Activated naive CD4-positive, alpha-beta T cell treated with anti-CD3 and anti-CD28 coated beads, Interleukin-2, amount 50 U/mL, for 72 hours (primary cell): ENCODE results near the gene MCTP1. TPM values are rescaled to one million over a fixed set of nuclear protein-coding genes. Genes with fewer than 3 reads are reported as not detected.
A peak's percentile ranks its signal among the peaks of the same experiment; 100 is the strongest.
"Not testable (repeated sequence)": the region's sequence is repeated elsewhere in the genome, so short reads cannot be mapped to it uniquely, and the experiment has no call there.

Source experiments
- ATAC-seq, 2 donors: fragments of 150-1000 bp; cut with Tn5 transposase; 2 replicates each; pipeline ENCODE4 v1.10.0; 2021; ENCODE audit warnings: mild to moderate bottlenecking in 2 of 2, moderate library complexity in 2 of 2
- DNase-seq, 2 donors: peaks; one replicate each; pipeline ENCODE4 v3.0.0; 2021 to 2022; ENCODE audit warnings: low spot score in 2 of 2
- H3K27ac Mint-ChIP-seq, 2 donors: one replicate each; pipeline ENCODE4 v1.8.0; 2022; ENCODE audit warnings: mild to moderate bottlenecking in 2 of 2, mixed read lengths in 2 of 2
- H3K36me3 Mint-ChIP-seq, 2 donors: one replicate each; pipeline ENCODE4 v1.8.0; 2022; ENCODE audit warnings: mixed read lengths in 2 of 2
- H3K9me3 Mint-ChIP-seq, 2 donors: one replicate each; pipeline ENCODE4 v1.8.0; 2022; ENCODE audit warnings: mixed read lengths in 2 of 2
- total RNA-seq, 2 donors: library from RNA; stranded (reverse); gene quantifications; one replicate each; pipeline ENCODE4 v1.2.3, GENCODE V29; 2022

Gene MCTP1
- total RNA-seq, 2 donors from 2014 or later = 0.87 to 0.93 TPM

DNA sequence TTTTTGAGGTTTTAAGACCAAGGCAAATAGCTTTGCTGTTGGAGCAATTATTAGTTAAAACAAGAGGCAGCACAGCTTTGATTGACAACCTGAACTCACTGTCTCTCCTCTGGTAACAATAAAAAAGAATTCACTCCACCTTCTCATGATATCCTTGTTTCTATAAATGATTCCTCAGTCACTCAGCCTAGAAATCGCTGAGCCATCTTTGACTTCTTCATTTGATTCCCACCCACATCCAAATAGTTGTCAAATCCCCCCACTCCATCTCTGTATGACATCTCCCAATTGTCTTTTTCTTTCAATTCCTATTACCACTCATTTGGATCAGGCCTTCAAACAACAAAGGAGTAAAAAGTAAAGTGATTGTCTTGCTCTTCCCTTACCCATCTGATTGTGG, 266.4 kb downstream of the MCTP1 start:
- no peaks in the 10 kb centered on the region for H3K36me3 Mint-ChIP-seq
- H3K27ac Mint-ChIP-seq = no peak overlapping the region
- H3K9me3 Mint-ChIP-seq = no peaks in the 10 kb centered on the region
- DNase-seq = no peak
- ATAC-seq = no peak

DNA sequence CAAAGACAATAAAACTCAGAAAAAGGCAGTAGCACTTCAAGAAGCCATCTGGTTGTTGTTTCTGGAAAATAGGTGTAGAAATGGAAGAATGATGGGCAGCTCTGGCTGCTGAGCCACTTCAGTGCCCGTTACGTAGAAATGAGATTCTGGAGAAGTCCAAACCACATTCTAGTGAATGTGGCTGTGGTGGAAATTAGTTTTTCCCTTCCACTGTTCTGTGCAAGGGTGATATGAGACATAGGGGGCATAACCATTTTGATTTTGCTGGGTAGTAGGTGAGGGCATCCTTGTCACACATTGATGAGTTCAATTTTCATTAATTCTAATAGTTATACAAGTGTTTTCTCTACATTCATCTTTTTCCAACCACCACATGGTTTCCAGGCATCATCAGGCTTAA, 275.1 kb downstream of the MCTP1 start:
- H3K9me3 Mint-ChIP-seq = peaks cover 5 to 11% of the 10 kb centered on the region in 2 donors
- DNase-seq (no peak), ATAC-seq (no peak)
- H3K36me3 Mint-ChIP-seq = no peaks in the 10 kb centered on the region
- H3K27ac Mint-ChIP-seq = no peak overlapping the region

DNA sequence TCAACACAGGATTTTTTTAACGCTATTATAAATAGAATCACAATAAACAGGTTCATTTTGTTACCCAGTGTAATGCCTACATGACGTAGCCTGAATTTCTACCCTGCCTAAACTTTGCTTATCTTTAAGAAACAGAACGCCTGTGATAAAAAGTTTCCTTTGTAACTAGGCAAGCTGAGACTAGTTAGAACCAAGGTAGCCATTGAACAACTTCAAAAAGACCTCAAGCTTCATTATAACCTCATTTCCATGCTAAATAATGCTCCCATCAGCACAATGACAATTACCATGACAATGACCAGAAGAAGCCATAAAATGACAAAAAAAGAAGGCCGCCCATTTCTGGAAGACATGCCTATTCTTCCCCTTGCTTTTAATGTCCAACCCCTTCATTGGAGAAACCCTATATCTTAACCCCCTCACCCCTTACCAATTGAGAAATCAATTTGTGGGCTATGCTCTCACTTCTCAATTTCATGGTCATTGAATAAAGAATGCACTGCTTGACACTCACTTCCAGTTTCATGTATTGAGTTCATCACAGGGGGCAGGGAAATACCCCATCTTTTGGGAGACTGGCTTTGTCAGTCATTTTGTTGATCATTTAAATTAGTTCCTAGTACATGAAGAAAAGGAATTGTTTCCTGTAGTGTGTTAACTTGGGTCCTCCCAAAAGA, 276.8 kb downstream of the MCTP1 start:
- ATAC-seq = no peak
- DNase-seq = no peak
- peaks cover 11 to 17% of the 10 kb centered on the region in 2 donors for H3K9me3 Mint-ChIP-seq
- H3K27ac Mint-ChIP-seq = no peak overlapping the region
- H3K36me3 Mint-ChIP-seq = peaks cover 0 to 6% of the 10 kb centered on the region in 2 donors

DNA sequence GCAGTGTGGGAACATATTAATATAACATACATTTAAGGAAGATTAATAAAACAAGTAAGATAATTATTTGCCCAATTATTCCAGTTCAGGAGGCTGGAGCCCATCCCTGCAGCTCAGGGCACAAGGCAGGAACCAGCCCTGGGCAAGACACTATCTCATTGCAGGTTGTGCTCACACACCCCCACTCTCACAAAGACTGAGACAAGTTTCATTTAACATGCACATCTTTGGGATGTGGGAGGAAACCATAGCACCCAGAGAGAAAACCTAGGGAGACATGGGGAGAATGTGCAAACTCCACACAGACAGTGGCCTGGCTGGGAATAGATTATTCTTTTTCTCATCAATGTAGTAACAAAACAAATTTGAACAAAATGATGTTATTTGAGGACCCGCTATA, 279.1 kb downstream of the MCTP1 start:
- DNase-seq (no peak), ATAC-seq (no peak)
- Mint-ChIP-seq H3K9me3 (peaks cover 6 to 12% of the 10 kb centered on the region in 2 donors), H3K27ac (no peak overlapping the region), H3K36me3 (peaks cover 0 to 6% of the 10 kb centered on the region in 2 donors)

GRCh38 chr5:94998670-94999069, 286.2 kb downstream of the MCTP1 start:
- Mint-ChIP-seq H3K27ac (no peak overlapping the region), H3K9me3 (peaks cover under 1 to 2% of the 10 kb centered on the region in 2 donors), H3K36me3 (peaks cover 0 to under 1% of the 10 kb centered on the region in 2 donors)
- ATAC-seq (no peak), DNase-seq (no peak)

DNA sequence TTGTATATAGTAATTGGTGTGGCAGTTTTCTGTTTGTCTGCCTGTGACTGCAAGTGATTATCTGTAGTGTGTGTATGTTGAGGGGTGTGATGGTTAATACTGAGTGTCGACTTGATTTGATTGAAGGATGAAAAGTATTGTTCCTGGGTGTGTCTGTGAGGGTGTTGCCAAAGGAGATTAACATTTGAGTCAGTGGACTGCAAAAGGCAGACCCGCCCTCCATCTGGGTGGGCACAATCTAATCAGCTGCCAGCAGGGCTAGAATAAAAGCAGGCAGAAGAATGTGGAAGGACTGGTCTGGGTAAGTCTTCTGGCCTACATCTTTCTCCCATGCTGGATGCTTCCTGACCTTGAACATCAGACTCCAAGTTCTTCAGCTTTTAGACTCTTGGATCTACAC, 290.4 kb downstream of the MCTP1 start:
- not testable (repeated sequence) for DNase-seq, H3K27ac Mint-ChIP-seq, H3K36me3 Mint-ChIP-seq, ATAC-seq, H3K9me3 Mint-ChIP-seq

- no peaks in the 10 kb centered on the region for H3K36me3 Mint-ChIP-seq
- no peaks in the 10 kb centered on the region for H3K9me3 Mint-ChIP-seq
- no peak overlapping the region for H3K27ac Mint-ChIP-seq
- DNase-seq = no peak
- no peak for ATAC-seq
Observed at GRCh38 chr5:94993491-94993890, 291.4 kb downstream of the MCTP1 start.

- no peak for ATAC-seq
- H3K27ac Mint-ChIP-seq = no peak overlapping the region
- no peak for DNase-seq
- H3K36me3 Mint-ChIP-seq = no peaks in the 10 kb centered on the region
- no peaks in the 10 kb centered on the region for H3K9me3 Mint-ChIP-seq
Observed at GRCh38 chr5:94992325-94992724, 292.6 kb downstream of the MCTP1 start.

DNA sequence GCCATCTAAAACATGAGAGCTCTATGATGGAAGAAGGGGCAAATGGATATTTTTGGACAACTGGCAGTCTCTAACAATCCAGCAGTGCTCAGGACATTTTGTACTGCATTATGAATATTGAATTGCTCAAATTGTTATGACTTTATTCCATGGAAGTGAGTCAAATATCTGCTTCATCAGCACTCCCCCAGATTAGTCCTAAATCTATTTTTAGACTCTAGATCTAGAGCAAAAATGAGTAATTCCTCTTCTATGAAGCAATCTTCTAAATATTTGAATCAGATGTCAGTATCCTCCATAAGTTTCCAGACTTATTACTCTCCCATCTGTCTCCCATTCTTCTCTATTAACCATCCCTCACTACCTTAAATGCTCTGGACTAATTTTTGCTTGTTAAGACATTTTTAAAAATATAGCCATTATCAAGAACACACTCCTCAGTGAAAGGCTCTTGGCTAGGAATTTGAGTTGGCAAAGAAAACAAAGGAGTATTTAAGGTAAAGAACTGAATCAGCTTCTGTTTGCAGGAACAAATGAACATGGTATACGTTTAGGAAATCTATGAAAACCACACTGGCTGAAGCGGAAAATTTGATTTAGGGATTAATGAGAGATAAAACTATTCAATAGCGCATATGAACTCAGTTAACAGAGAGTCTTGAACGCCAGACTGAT, 300.9 kb downstream of the MCTP1 start:
- ATAC-seq = no peak
- H3K27ac Mint-ChIP-seq = no peak overlapping the region
- H3K9me3 Mint-ChIP-seq = no peaks in the 10 kb centered on the region
- H3K36me3 Mint-ChIP-seq = no peaks in the 10 kb centered on the region
- no peak for DNase-seq

GRCh38 chr5:94977437-94977836, 307.5 kb downstream of the MCTP1 start:
- Mint-ChIP-seq H3K36me3 (peaks cover 0 to 5% of the 10 kb centered on the region in 2 donors), H3K27ac (no peak overlapping the region), H3K9me3 (peaks cover 5 to 9% of the 10 kb centered on the region in 2 donors)
- ATAC-seq = no peak
- DNase-seq = no peak

- Mint-ChIP-seq H3K9me3 (peaks cover 5 to 9% of the 10 kb centered on the region in 2 donors), H3K36me3 (peaks cover 0 to 5% of the 10 kb centered on the region in 2 donors), H3K27ac (no peak overlapping the region)
- no peak for DNase-seq
- no peak for ATAC-seq
Observed at GRCh38 chr5:94976853-94977252, 308.0 kb downstream of the MCTP1 start.

DNA sequence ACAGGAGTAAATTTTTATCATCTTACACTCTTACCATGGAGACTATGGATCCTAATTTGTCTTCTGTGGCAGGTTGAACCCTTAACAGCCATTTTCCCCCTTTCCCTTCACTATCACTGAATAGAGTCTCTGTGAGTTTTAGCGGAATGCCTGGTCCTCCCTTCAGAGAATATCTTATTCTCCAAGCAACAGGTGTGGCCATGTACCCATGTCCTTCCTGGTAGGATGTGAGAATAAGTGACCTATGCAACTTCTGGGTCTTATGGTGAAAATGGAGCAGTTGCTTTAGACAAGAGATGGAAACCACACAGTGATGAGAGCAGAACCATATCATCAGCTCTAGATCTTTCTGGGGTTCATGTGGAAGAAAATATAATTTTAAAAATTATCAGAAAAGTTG, 312.6 kb downstream of the MCTP1 start:
- Mint-ChIP-seq H3K27ac (no peak overlapping the region), H3K36me3 (peaks cover 0 to 5% of the 10 kb centered on the region in 2 donors), H3K9me3 (peaks cover 5% of the 10 kb centered on the region in 2 donors)
- no peak for ATAC-seq
- no peak for DNase-seq

DNA sequence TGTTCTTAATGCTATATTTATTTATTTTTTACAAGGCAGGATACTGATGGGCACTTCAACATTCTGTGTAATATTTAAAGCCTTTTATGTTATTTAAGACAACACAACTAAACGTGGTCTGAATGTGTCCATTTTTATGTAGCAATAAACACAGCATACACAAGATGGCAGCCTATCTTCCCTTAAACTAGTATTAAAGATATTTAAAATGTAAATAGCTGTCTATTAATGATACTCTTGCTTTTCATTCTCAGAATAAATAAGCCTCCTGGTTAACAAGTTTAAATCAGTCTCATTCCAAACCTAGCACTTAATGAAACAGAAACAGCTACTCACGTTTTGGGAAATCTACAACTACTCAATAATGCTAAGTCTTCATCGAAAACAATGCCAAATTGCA, 315.7 kb downstream of the MCTP1 start:
- Mint-ChIP-seq H3K27ac (no peak overlapping the region), H3K36me3 (no peaks in the 10 kb centered on the region), H3K9me3 (no peaks in the 10 kb centered on the region)
- ATAC-seq (no peak), DNase-seq (no peak)

- Mint-ChIP-seq H3K9me3 (no peaks in the 10 kb centered on the region), H3K27ac (no peak overlapping the region), H3K36me3 (no peaks in the 10 kb centered on the region)
- ATAC-seq = peak in 1 of 2 donors; percentile 60
- DNase-seq = peak in 1 of 2 donors; percentile 20
Observed at GRCh38 chr5:94968507-94969095, 316.3 kb downstream of the MCTP1 start.

DNA sequence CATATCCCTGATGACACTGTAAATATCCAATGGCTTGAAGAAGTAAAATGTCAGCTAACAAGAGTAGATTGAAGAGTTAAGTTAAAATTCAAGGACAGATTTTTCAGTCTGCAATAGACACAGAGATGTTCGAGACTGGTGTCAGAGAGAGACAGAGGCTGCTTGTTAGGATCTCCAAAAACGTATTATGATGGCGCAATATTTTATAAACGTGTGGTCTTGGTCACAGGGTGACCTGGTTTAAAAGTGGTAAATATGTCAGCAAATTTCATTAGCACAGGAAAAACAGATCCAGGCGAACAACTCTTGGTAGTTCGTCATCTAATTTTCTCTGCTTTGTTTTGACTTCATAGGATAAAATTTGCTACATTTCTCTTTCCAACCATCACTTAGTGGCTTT, 317.4 kb downstream of the MCTP1 start:
- DNase-seq (no peak), ATAC-seq (no peak)
- H3K9me3 Mint-ChIP-seq = no peaks in the 10 kb centered on the region
- no peak overlapping the region for H3K27ac Mint-ChIP-seq
- H3K36me3 Mint-ChIP-seq = no peaks in the 10 kb centered on the region

- Mint-ChIP-seq H3K9me3 (peaks cover 14 to 18% of the 10 kb centered on the region in 2 donors), H3K36me3 (peaks cover 0 to 18% of the 10 kb centered on the region in 2 donors)
- not testable (repeated sequence) for ATAC-seq, H3K27ac Mint-ChIP-seq, DNase-seq
Observed at GRCh38 chr5:94959279-94959678, 325.6 kb downstream of the MCTP1 start.

DNA sequence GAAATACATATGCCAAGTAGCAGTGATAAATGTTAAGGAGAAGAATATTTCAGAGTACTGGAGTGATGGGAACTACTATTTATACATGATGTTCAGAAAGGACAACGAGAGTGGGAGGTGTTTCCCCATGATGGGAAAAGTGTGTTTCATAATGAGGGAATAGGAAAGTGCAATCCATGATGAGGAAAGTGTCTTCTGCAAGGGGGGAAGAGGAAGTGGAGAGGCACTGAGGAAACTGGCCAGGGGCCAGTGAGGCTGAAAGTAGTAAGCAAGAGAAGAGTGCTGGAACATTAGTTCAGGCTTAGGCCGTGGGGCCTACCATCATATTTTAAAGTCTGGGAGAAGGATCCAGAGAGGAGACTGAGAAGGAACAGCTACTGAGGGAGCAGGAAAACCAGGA, 339.2 kb downstream of the MCTP1 start:
- Mint-ChIP-seq H3K9me3 (no peaks in the 10 kb centered on the region), H3K27ac (no peak overlapping the region), H3K36me3 (no peaks in the 10 kb centered on the region)
- ATAC-seq (no peak), DNase-seq (no peak)

- DNase-seq (no peak), ATAC-seq (no peak)
- H3K36me3 Mint-ChIP-seq = no peaks in the 10 kb centered on the region
- H3K9me3 Mint-ChIP-seq = no peaks in the 10 kb centered on the region
- no peak overlapping the region for H3K27ac Mint-ChIP-seq
Observed at GRCh38 chr5:94944160-94944559, 340.7 kb downstream of the MCTP1 start.
